Activated T-cell treated with anti-CD3 and anti-CD28 coated beads, Interleukin-2, amount 50 U/mL, for 1 hour (primary cell): ENCODE results near the gene SEM1.
A peak's percentile ranks its signal among the peaks of the same experiment; 100 is the strongest.
"Not testable (repeated sequence)": the region's sequence is repeated elsewhere in the genome, so short reads cannot be mapped to it uniquely, and the experiment has no call there.

Experiments used
- DNase-seq: peaks from one replicate; pipeline ENCODE4 v3.0.0-alpha.2; 2020

Gene SEM1

GRCh38 chr7:96709381-96710228, at the start of gene SEM1:
SEM1 (minus strand) TSS chr7:96709846; CDS start chr7:96709763, 83 bp downstream.
- peak; percentile 66 for DNase-seq

DNA sequence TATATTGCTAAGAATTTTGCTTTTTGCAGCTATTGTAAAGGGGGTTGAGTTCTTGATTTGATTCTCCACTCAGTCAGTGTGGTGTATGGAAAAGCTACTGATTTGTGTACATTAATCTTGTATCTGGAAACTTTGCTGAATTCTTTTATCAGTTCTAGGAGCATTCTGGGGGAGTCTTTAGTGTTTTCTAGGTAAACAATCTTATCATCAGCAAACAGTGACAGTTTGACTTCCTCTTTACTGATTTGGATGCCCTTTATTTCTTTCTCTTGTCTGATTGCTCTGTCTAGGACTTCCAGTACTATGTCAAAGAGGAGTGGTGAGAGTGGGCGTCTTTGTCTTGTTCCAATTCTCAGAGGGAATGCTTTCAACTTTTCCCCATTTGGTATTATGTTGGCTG, 48.2 kb upstream of the SEM1 start:
- not testable (repeated sequence) for DNase-seq

DNA sequence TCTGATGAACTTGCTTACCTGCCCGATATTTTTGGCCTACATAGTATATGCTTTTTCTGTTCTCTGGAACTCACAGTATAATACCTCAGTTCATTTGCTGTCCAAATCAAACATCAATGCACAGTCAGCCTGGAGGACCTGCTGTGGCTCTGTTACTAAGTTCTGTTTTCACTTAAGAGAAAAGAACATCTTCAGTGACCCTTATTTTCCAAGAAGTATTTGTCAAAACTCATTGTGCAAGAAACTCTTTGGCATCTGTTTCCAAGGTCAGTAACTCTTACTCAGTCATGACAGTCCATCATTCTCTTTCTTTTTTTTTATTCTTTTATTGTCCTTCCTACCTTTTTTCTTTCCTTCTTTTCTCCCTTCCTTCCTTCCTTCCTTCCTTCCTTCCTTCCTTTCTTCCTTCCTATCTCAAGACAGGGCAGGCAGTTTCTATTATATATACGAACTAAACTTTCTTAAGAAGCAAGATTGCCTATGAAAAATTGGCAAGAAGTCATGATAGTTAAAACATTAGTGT, 37.8 kb upstream of the SEM1 start:
- DNase-seq: no peak

DNA sequence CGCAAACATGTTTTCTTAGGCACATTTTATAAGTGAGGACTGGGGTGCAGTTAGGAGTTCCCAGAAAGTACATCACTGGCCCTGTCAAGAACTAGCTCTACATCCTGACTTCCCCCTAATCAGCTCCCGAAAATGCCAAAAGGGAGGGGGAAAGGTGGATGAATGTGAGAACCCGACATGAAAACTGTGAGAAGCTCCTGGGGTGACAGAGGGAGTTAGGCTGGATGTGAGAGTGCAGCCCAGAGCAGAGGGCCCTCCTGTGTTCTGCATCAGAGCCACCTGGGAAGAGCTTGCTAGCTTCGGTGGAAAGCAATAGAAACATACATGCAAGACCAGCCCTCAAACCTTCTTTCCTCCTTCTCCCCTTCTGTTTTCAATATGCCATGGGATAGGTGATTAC, 30.5 kb upstream of the SEM1 start:
- DNase-seq: no peak

DNA sequence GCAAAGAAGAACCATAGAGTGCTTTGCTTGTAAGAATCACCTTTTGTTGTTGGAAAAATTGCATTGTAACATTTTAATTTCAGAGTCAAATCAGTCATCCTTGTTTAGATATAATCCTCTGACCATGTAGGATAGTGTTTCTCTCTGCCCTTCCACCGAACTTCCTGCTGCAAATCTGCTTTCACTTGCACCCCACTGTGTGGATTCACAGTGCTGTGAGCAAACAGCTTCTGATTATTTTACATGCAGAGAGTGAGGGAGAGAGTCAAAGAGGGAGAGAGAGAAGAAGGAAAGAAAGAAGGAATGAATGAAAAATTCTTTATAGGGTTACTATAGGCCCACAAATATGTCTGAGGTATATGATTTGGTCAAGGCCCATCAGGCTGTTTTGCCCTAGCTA, 30.0 kb upstream of the SEM1 start:
- no peak for DNase-seq

GRCh38 chr7:96739167-96739566, 29.5 kb upstream of the SEM1 start:
- DNase-seq: no peak

DNA sequence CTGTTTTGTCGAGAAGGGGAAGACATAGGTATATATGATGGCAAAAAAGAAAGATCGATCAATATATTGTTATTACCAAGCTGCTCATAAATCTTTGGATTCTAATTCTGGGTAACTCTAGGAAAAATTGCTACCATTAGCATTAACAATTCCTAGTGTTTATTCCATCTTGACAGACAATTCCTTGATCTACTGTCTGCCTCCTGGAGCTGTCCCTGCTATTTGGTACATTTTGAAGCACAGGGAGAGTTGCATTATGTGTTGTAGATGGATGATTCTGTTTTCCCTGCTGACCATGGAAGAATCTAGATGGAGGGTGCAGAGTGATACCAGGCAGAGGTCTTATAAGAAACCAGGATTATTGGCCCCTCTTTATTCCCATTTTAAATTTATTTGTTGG, 29.1 kb upstream of the SEM1 start:
- DNase-seq: no peak

DNA sequence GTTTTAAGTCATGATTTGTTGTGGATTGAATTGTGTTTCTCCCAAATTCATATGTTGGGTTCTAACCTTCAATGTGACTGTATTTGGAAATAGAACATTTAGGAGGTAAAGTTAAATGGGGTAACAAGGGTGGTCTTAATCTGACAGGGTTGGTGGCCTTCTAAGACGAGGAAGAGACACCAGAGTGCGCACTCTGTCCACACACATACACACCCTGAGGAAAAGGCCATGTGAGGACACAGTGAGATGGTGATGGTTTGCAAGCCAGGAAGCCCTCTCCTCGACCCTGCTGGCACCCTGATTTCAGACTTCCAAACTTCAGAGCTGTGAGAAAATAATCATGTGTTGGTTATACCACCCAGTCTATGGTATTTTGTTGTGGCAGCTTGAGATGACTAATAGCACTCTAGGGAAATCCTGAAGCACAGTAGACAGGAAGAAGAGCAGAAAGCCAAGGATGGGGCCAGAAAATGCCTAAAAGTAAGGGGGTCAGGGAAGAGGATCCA, 28.0 kb upstream of the SEM1 start:
- no peak for DNase-seq

GRCh38 chr7:96734343-96734742, 24.7 kb upstream of the SEM1 start:
- DNase-seq: no peak

GRCh38 chr7:96729820-96730219, 20.2 kb upstream of the SEM1 start:
- no peak for DNase-seq

- no peak for DNase-seq
Observed at GRCh38 chr7:96728139-96728538, 18.5 kb upstream of the SEM1 start.

- no peak for DNase-seq
Observed at GRCh38 chr7:96727534-96728088, 18.0 kb upstream of the SEM1 start.

DNA sequence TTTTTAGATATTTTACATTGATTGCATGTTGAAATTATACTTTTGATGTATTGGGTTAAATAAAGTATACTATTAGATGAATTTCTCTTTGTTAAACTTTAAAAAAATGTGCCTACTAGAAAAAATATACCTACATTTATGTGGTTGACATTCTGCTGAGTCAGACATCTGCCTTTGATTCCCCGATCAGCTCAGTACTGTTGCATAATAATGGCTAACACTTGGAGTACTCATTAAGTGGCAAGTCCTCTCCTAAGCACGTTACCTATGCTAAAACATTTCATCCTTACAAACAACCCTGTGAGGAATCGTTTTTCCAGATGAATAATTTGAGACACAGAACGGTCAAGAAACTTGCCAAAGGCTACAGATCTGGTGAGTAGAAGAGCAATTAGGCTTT, 14.0 kb upstream of the SEM1 start:
- no peak for DNase-seq

DNA sequence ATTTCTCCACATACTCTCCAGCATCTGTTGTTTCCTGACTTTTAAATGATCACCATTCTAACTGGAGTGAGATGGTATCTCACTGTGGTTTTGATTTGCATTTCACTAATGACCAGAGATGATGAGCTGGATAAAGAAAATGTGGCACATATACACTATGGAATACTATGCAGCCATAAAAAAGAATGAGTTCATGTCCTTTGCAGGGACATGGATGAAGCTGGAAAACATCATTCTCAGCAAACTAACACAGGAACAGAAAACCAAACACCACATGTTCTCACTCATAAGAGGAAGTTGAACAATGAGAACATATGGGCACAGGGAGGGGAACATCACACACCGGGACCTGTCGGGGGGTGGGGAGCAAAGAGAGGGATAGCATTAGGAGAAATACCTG, 13.3 kb upstream of the SEM1 start:
- DNase-seq: not testable (repeated sequence)

GRCh38 chr7:96720843-96721242, 11.2 kb upstream of the SEM1 start:
- DNase-seq: no peak

DNA sequence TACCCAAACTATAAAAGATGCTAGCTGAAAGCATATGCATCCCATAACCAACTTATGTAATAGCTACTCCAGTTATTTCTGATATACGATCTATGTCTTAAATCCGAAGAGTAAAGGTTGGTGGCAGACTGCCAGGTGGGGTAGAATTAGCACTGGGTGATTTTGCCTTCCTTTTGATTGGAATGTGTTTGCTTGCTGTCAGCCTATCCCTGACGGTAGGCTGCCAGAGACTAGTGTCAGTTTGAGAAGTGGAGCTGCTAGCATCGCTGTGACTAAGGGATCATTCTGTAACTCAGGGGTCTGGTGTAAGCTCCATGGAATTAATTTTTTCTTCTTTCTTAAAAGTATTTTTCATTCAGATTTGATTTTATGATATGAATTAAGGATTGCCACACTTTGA, 9.5 kb upstream of the SEM1 start:
- DNase-seq: no peak

GRCh38 chr7:96718107-96719003, 8.7 kb upstream of the SEM1 start:
- no peak for DNase-seq

DNA sequence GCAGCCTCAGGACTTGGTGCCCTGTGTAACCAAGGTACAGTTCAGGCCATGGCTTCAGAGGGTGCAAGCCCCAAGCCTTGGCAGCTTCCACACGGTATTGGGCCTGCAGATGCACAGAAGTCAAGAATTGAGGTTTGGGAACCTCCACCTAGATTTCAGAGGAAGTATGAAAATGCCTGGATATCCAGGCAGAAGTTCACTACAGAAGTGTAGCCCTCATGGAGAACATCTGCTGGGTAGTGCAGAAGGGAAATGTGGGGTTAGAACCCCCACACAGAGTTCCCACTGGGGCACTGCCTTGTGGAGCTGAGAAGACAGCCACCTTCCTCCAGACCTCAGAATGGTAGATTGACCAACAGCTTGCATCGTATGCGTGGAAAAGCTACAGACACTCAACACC, 3.4 kb upstream of the SEM1 start:
- no peak for DNase-seq

- DNase-seq: no peak
Observed at GRCh38 chr7:96710544-96710943, 898 bp upstream of the SEM1 start.

- DNase-seq: no peak
Observed at GRCh38 chr7:96708872-96709271, 774 bp downstream of the SEM1 start.

DNA sequence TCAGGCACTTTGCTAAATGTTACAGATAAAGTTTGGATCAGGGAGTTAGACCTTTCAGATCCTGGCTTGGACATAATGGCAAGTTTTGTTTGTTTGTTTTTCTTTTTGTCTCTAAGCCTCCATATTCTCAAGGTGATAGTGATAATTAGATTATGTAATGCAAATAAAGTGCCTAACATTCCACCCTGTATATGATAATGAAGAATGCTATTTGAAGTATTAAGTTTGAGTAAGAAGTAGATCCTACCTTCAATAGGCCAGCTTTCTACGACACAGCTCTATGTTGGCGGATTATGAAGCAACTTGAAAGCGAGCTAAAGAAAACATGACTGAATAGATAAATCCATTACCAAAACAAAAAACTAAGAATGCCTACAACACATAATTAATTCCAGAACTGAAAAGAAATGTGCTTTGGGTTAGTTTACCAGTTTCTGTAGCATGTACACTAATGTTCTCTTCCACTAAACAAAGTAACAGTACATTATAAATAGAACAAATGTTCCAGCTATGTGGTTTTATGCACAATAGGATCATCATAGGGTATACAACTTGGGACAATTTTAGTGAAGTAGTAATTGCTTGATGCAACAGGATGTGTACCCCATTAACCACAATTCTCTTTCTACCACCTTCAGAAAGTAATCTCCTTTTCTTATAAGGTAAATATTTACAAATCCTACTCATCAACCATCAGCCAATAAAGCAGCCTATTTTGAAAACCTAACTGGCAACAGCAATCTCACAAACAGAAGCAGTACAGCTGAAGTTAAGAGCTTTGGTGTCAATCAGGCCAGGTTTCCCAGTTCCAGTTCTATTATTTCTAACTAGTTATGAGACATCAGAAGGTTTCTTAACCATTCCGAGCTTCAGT, 1.5 kb downstream of the SEM1 start:
- no peak for DNase-seq

- DNase-seq: no peak
Observed at GRCh38 chr7:96701258-96701657, 8.4 kb downstream of the SEM1 start.
